ENCODE measurements around the gene USP24. TPM values are rescaled to one million over a fixed set of nuclear protein-coding genes. Genes with fewer than 3 reads are reported as not detected.

Gene USP24
- total and polyA plus RNA-seq, 10 of the 15 experiments (the other 5 are each of a cell fraction or from before 2014, with no cell fraction given) = 4.6 to 36.5 (median 25.3) TPM

DNA sequence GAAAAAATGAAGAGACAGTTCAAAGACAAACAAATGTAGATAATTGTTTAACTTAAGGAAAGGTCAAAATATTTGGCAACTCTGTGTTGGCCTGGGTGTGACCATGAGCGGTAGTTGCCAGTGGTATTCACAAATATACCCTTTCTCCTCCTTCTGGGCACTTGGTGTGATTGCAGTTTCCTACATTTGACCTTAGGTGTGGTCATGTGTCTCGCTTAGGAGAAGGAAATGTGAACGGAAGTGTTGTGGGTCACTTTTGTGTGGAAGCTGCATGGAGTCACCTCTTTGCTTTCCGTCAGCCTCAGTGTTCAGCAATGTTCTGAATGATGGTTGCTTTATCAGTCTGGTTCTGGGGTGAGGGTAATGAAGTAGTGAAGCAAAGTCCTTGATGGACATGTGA lies 179.3 kb downstream of the USP24 start (continued):
- TF ChIP-seq, protein P1, sequence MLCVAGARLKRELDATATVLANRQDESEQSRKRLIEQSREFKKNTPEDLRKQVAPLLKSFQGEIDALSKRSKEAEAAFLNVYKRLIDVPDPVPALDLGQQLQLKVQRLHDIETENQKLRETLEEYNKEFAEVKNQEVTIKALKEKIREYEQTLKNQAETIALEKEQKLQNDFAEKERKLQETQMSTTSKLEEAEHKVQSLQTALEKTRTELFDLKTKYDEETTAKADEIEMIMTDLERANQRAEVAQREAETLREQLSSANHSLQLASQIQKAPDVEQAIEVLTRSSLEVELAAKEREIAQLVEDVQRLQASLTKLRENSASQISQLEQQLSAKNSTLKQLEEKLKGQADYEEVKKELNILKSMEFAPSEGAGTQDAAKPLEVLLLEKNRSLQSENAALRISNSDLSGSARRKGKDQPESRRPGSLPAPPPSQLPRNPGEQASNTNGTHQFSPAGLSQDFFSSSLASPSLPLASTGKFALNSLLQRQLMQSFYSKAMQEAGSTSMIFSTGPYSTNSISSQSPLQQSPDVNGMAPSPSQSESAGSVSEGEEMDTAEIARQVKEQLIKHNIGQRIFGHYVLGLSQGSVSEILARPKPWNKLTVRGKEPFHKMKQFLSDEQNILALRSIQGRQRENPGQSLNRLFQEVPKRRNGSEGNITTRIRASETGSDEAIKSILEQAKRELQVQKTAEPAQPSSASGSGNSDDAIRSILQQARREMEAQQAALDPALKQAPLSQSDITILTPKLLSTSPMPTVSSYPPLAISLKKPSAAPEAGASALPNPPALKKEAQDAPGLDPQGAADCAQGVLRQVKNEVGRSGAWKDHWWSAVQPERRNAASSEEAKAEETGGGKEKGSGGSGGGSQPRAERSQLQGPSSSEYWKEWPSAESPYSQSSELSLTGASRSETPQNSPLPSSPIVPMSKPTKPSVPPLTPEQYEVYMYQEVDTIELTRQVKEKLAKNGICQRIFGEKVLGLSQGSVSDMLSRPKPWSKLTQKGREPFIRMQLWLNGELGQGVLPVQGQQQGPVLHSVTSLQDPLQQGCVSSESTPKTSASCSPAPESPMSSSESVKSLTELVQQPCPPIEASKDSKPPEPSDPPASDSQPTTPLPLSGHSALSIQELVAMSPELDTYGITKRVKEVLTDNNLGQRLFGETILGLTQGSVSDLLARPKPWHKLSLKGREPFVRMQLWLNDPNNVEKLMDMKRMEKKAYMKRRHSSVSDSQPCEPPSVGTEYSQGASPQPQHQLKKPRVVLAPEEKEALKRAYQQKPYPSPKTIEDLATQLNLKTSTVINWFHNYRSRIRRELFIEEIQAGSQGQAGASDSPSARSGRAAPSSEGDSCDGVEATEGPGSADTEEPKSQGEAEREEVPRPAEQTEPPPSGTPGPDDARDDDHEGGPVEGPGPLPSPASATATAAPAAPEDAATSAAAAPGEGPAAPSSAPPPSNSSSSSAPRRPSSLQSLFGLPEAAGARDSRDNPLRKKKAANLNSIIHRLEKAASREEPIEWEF (IDR thresholded peaks at IDR 0.05; ENCODE audit: insufficient replicate concordance, low read depth, low read length) = no peak
- no peak for TF ChIP-seq ETV6 (conservative IDR thresholded peaks at IDR 0.05 in 1 of 2, IDR thresholded peaks at IDR 0.05 in 1 of 2; ENCODE audit: borderline replicate concordance in 1 of 2, low read depth in 1 of 2)
- TF ChIP-seq, protein P2, sequence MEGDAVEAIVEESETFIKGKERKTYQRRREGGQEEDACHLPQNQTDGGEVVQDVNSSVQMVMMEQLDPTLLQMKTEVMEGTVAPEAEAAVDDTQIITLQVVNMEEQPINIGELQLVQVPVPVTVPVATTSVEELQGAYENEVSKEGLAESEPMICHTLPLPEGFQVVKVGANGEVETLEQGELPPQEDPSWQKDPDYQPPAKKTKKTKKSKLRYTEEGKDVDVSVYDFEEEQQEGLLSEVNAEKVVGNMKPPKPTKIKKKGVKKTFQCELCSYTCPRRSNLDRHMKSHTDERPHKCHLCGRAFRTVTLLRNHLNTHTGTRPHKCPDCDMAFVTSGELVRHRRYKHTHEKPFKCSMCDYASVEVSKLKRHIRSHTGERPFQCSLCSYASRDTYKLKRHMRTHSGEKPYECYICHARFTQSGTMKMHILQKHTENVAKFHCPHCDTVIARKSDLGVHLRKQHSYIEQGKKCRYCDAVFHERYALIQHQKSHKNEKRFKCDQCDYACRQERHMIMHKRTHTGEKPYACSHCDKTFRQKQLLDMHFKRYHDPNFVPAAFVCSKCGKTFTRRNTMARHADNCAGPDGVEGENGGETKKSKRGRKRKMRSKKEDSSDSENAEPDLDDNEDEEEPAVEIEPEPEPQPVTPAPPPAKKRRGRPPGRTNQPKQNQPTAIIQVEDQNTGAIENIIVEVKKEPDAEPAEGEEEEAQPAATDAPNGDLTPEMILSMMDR (IDR thresholded peaks at IDR 0.05 in 2 of 3, conservative IDR thresholded peaks at IDR 0.05 in 1 of 3; ENCODE audit: control insufficient read depth in 2 of 3, extremely low read depth in 1 of 3, insufficient read depth in 1 of 3, low read depth in 3 of 3, low read length in 3 of 3) = no peak
- no peak for TF ChIP-seq SREBF2 (IDR thresholded peaks at IDR 0.05; ENCODE audit: low read length)

Data from GM12878 (cell line).